Sigmoid colon (tissue), 4 donors: ENCODE data around the gene RASGRF2.

Experiments used
- CTCF ChIP-seq, 4 experiments: fragments of 450-650 bp in 3 of 4; fragments of 200-600 bp in 1 of 4; IDR thresholded peaks; one replicate each; pipeline ENCODE4 v1.5.1; 2016 to 2019; ENCODE audit warnings: antibody characterized with exemption in 4 of 4, mild to moderate bottlenecking in 3 of 4, moderate library complexity in 2 of 4
- EP300 ChIP-seq, 4 donors: sonication (generic); formaldehyde crosslinking; IDR thresholded peaks; one replicate each; pipeline ENCODE4 v1.6.1; 2017; ENCODE audit warnings: antibody characterized with exemption in 4 of 4
- POLR2A ChIP-seq, 2 donors: fragments of 450-650 bp; IDR thresholded peaks; one replicate each; pipeline ENCODE4 v1.6.1; 2016; ENCODE audit warnings: antibody characterized with exemption in 2 of 2, mild to moderate bottlenecking in 2 of 2, moderate library complexity in 2 of 2
- POLR2AphosphoS5 ChIP-seq, 4 donors: sonication (generic); formaldehyde crosslinking; IDR thresholded peaks; one replicate each; pipeline ENCODE4 v1.6.1; 2017; ENCODE audit warnings: antibody characterized with exemption in 4 of 4

- TF ChIP-seq POLR2AphosphoS5 (IDR thresholded peaks at IDR 0.05) (no peak), CTCF (IDR thresholded peaks at IDR 0.05) (no peak), POLR2A (IDR thresholded peaks at IDR 0.05) (no peak), EP300 (IDR thresholded peaks at IDR 0.05) (no peak)
Observed at GRCh38 chr5:81242906-81243436, 282.8 kb downstream of the RASGRF2 start.
